AG04450 (cell line): ENCODE data around the gene ATXN3L. TPM values are rescaled to one million over a fixed set of nuclear protein-coding genes. Genes with fewer than 3 reads are reported as not detected.

ENCODE experiments used
- CTCF ChIA-PET: fragments of 300-600, 350-600 bp; formaldehyde crosslinking; extraction: SDS; loops from one replicate; lab custom pipeline; 2022; ENCODE audit warnings: antibody characterized with exemption, inconsistent platforms; lab: Charles Lee
- POLR2A ChIA-PET: fragments of 350-600 bp; formaldehyde crosslinking; extraction: SDS; loops from one replicate; lab custom pipeline; 2021; ENCODE audit warnings: antibody characterized with exemption, inconsistent platforms; lab: Yijun Ruan, JAX
- DNase-seq: peaks from one replicate; pipeline ENCODE4 v3.0.0-alpha.2; 2011; ENCODE audit warnings: low read depth, low spot score
- H3K27ac ChIP-seq: one replicate; pipeline ENCODE4 v1.5.1; 2012; ENCODE audit warnings: low read depth, low read length, control low read depth
- H3K27me3 ChIP-seq: one replicate; pipeline ENCODE4 v1.6.0; 2012; ENCODE audit warnings: low read length; ENCODE audit not compliant: control insufficient read depth, insufficient read depth
- H3K4me3 ChIP-seq: 2 replicates; pipeline ENCODE4 v1.5.1; 2011; ENCODE audit warnings: mild to moderate bottlenecking, low read depth, low read length, control low read depth
- H3K9me3 ChIP-seq: 2 replicates; pipeline ENCODE4 v1.5.1; 2012; ENCODE audit warnings: low read length; ENCODE audit not compliant: control insufficient read depth, insufficient read depth
- polyA minus RNA-seq: library from RNA; depleted of rRNA, polyadenylated mRNA; stranded (reverse); fragments of >200 nt; gene quantifications from 2 replicates; pipeline ENCODE4 v1.2.3, GENCODE V29; 2011; rRNA and poly(A)+ RNA removed
- polyA plus RNA-seq: library from polyadenylated mRNA; depleted of rRNA; stranded (reverse); fragments of >200 nt; gene quantifications from 2 replicates; pipeline ENCODE4 v1.2.3, GENCODE V29; 2011; rRNA removed
- TF ChIP-seq, protein P1 (sequence below): IDR thresholded peaks from 2 replicates; pipeline ENCODE4 v1.5.1; 2011; ENCODE audit warnings: low read depth, low read length, control low read depth, inconsistent platforms

ATXN3L gene
- not detected in 2 replicates for polyA plus RNA-seq
- not detected in 2 replicates for polyA minus RNA-seq

DNA sequence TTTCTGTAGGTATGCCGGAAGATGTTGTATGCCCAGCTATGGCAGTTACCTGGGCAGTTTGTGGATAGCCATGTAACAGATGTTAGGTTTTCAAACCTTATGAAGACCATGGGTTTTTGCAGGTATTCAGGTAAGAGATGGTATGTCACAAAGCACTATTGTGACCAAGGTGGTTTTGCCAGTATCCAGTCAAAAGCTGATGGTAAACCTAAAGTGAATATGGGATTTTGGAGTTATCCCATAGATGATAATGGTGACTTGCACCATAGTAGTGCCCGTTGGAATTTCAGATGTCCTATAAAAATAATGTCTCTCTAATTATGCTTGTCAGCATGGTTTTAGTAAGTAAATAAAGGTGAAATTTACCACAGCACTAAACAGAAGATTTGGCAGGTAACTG is at the start of gene ATXN3L:
ATXN3L (minus strand) TSS at position 101 of the 400 bp plus-strand sequence. CDS start 119 bp downstream, outside the sequence.
- DNase-seq, result no peak
- H3K4me3 ChIP-seq, result no peak within 1 kb of the TSS
- H3K9me3 ChIP-seq, result no peaks in the 10 kb centered on the region
- no peaks in the 10 kb centered on the region for H3K27me3 ChIP-seq
- CTCF ChIA-PET, result no interaction called here
- no peak within 1 kb of the TSS for H3K27ac ChIP-seq
- TF ChIP-seq, protein P1, sequence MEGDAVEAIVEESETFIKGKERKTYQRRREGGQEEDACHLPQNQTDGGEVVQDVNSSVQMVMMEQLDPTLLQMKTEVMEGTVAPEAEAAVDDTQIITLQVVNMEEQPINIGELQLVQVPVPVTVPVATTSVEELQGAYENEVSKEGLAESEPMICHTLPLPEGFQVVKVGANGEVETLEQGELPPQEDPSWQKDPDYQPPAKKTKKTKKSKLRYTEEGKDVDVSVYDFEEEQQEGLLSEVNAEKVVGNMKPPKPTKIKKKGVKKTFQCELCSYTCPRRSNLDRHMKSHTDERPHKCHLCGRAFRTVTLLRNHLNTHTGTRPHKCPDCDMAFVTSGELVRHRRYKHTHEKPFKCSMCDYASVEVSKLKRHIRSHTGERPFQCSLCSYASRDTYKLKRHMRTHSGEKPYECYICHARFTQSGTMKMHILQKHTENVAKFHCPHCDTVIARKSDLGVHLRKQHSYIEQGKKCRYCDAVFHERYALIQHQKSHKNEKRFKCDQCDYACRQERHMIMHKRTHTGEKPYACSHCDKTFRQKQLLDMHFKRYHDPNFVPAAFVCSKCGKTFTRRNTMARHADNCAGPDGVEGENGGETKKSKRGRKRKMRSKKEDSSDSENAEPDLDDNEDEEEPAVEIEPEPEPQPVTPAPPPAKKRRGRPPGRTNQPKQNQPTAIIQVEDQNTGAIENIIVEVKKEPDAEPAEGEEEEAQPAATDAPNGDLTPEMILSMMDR, result no peak
- POLR2A ChIA-PET, result no interaction called here

GRCh38 chrX:13369256-13370030 is 49.6 kb upstream of the ATXN3L start:
- no peaks in the 10 kb centered on the region for H3K9me3 ChIP-seq
- TF ChIP-seq, protein P1, result no peak
- no peak overlapping the region for H3K4me3 ChIP-seq
- no peak overlapping the region for H3K27ac ChIP-seq
- DNase-seq, result no peak
- ChIA-PET POLR2A (no interaction called here), CTCF (interaction anchor here (0.9 kb wide), 1 partner anchor 423 kb away, joined by 4 read pairs; no protein-coding TSS in a partner anchor)
- no peaks in the 10 kb centered on the region for H3K27me3 ChIP-seq

DNA sequence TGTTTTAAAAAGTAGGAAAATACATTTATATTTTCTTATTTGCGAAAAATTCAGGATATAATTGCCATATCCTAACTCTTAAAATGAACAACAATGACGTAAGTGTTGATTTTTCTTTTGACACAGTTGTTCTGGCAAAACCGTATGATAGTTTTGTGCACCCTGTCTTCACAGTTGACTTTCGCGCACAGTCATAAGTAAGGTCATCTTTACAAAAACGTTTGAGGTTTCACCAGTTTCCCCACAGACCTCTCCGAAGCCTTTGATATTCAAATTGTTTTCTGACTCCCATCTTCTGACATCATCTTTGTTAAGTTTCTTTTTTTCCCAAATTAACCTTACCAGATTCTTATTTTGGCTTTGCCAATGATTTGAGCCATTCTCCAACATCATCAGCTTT is 48.1 kb upstream of the ATXN3L start:
- ChIA-PET POLR2A (no interaction called here), CTCF (no interaction called here)
- Histone ChIP-seq H3K9me3 (no peaks in the 10 kb centered on the region), H3K27ac (no peak overlapping the region), H3K4me3 (no peak overlapping the region), H3K27me3 (no peaks in the 10 kb centered on the region)
- no peak for DNase-seq
- TF ChIP-seq, protein P1, result no peak

GRCh38 chrX:13366698-13367097 is 46.8 kb upstream of the ATXN3L start:
- POLR2A ChIA-PET, result no interaction called here
- TF ChIP-seq, protein P1, result no peak
- H3K27ac ChIP-seq, result no peak overlapping the region
- no peak overlapping the region for H3K4me3 ChIP-seq
- no peak for DNase-seq
- no peaks in the 10 kb centered on the region for H3K27me3 ChIP-seq
- no peaks in the 10 kb centered on the region for H3K9me3 ChIP-seq
- CTCF ChIA-PET, result no interaction called here

DNA sequence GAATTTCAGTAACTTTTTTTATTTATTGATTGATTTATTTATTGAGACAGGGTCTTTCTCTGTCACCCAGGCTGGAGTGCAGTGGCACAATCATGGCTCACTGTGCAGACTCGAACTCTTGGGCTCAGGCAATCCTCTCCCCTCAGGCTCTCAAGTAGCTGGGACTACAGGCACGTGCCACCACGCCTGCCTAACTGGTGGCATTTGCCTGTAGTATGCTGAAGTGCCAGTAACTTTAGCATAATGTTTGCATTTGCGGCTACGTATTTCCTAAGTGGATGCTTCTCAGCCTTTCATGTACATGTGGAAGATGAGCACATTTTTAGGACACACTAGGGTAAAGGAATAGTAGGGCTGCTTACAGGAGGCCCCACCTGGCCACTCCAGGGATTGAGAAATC is 45.3 kb upstream of the ATXN3L start:
- no peak for DNase-seq
- Histone ChIP-seq H3K27me3 (no peaks in the 10 kb centered on the region), H3K9me3 (no peaks in the 10 kb centered on the region), H3K4me3 (no peak overlapping the region), H3K27ac (no peak overlapping the region)
- TF ChIP-seq, protein P1, result no peak
- CTCF ChIA-PET, result no interaction called here
- POLR2A ChIA-PET, result no interaction called here
